NCI-H2171 (cell line): ENCODE results near the gene VDR.
"Not testable (repeated sequence)": the region's sequence is repeated elsewhere in the genome, so short reads cannot be mapped to it uniquely, and the experiment has no call there.

ENCODE experiments used
- DNase-seq: peaks from one replicate; lab custom pipeline; 2025; lab: John Stamatoyannopoulos, UW

The VDR gene

DNA sequence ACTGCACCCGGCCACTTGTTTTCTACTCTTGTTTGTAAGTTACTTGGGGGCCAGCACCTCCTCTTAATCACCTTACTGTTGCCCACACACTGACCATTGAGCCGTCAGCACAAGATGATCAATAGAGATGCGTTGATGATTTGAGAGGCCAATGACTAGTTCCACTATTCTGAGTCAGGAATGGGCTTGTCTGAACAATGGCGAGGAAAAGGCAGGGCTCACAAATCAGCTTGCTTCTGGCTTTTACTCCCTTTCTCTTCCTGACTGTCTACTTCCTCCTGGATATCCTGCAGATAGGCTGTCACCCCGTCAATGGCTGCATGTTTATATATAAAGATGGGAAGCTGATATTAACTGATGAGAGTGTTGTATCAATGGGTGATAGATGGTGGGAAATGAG lies 55.9 kb downstream of the VDR start:
- no peak for DNase-seq

- no peak for DNase-seq
Measured at GRCh38 chr12:47846294-47846996, 58.3 kb downstream of the VDR start.

DNA sequence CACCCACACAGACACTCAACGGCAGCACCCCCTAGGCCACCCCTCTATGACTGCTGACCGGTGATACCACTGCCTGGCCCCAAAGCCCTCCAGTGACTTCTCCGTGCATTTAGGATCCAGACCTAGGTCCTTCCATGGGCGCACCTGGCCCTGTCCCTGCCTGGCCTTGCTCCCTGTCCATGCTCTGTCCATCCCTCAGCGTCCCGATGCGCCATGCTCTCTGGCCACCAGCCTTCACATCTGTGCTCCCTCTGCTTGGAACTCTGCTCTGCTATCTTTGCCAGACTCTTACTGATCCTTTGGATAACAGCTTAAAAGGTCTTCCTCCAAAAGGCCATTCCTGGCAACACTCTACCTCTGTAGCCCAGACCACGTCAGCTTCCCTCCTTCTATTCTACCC lies 59.7 kb downstream of the VDR start:
- no peak for DNase-seq

- DNase-seq = no peak
Measured at GRCh38 chr12:47844264-47845019, 60.4 kb downstream of the VDR start.

GRCh38 chr12:47843226-47843980 lies 61.4 kb downstream of the VDR start:
- no peak for DNase-seq

DNA sequence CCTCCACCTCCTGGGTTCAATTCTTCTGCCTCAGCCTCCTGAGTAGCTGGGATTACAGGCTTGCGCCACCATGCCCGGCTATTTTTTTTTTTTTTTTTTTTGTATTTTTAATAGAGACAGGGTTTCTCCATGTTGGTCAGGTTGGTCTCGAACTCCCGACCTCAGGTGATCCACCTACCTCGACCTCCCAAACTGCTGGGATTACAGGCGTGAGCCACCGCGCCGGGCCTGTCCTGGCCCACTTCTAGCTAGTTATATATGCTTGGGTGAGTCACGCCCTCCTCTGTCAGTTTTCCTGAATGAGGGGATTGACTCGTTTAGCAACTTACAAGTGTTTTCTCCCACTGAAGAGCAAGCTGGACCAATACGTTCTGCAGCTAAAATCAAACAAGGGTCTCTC lies 62.3 kb downstream of the VDR start:
- not testable (repeated sequence) for DNase-seq

DNA sequence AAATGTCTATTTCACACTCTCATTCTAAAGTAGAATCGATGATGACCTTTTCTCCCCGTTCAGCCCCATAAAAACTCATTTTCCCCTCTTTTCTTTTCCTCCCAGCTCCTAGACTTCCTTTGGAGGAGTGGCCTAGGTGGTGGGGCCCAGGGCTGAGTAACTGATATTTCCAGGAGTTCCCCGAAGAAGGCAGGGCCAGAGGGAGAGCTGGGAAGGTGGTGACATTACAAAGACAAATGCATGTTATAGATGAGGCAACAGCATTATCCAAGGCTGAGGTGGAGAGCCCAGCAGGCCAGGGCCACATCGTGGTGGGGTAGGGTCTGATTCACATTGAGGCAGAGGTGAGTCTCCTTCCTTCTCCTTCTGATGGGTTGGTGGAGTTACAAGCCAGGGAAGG lies 62.9 kb downstream of the VDR start:
- no peak for DNase-seq

GRCh38 chr12:47841501-47841900 lies 63.3 kb downstream of the VDR start:
- DNase-seq = no peak

- no peak for DNase-seq
Measured at GRCh38 chr12:47840571-47840970, 64.2 kb downstream of the VDR start.

GRCh38 chr12:47839214-47839876 lies 65.4 kb downstream of the VDR start:
- DNase-seq = peak; percentile 53

- DNase-seq = no peak
Measured at GRCh38 chr12:47838286-47838931, 66.4 kb downstream of the VDR start.

GRCh38 chr12:47837190-47838171 lies 67.3 kb downstream of the VDR start:
- DNase-seq = peak; percentile 28

DNA sequence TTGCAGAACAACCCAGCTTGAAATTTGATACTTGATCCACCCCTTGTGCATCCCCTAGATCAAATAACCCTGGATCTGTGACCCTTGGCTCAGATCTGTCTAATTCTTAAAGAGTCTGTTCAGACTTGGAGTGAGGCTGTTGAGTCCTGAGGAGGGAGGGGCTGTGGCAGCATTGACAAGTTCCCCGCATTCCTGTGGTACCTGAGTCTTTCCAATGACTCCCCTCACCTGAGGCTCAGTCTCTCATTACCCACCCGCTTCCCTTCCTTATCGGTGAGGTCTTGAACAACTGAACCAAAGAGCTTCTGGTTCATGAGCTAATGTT lies 69.0 kb downstream of the VDR start:
- DNase-seq = no peak

DNA sequence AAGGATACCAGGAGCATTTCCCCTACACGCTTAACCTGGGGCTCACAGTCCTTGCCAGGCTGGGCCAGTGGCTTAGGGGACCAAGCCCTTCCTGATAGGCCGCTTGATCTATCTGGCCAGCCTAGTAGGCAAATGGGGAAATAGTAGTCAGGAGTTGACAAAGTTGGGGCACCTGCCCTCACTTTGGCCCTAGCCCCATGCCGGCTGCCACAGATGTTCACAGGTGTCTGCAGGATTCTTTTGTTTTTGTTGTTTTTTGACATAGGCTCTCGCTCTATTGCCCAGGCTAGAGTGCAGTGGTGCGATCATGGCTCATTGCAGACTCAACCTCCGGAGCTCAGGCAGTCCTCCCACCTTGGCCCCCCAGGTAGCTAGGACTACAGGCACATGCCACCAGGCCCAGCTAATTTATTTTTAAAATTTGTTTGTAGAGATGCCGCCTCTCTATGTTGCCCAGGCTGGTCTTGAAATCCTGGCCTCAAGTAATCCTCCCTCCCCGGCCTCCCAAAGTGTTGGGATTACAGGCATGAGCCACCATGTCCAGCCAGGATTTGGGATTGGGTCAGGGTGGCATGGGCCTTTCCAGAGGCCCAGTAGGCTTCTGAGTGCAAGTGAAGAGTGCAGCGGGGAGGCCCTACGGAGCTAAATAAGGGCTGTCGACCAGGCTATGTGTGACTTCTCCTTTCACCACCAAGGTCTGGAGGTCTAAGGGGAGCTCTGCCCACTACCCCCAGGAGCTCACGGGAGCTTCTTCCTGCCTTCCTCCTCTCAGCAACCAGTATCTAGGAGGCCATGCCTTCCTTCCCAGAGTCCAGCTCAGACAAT lies 69.6 kb downstream of the VDR start:
- DNase-seq = no peak

GRCh38 chr12:47834199-47834903 lies 70.4 kb downstream of the VDR start:
- DNase-seq = no peak

DNA sequence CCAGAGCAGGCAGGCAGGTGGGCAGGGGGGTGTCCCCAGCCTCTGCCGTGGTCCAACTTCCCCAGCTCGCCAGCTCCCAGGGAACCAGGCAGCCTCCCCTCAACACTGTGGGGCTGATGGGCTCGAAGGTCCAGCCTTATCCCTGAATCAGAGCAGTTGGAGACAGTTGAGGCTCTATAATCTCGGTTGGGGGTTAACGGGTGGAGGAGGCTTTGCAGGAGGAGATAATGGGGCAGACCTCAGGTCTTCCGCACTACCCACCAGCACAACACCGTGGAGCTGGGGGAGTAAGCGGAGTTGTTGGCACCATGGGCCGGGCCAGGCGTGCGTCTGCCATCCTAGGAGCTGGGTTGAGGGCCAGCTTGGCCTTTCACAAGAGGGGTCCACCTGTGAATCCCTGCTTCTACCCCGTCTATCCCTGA lies 71.2 kb downstream of the VDR start:
- DNase-seq = no peak

- no peak for DNase-seq
Measured at GRCh38 chr12:47832263-47832933, 72.4 kb downstream of the VDR start.

GRCh38 chr12:47829584-47829983 lies 75.2 kb downstream of the VDR start:
- no peak for DNase-seq
